ENCODE data around the gene HOXD10. TPM values are rescaled to one million over a fixed set of nuclear protein-coding genes. Genes with fewer than 3 reads are reported as not detected.

HOXD10 gene
- total RNA-seq, 1 donor from 2014 or later: not detected

- H3K36me3 Mint-ChIP-seq (ENCODE audit: low read depth): no peaks in the 10 kb centered on the region
- H3K9me3 Mint-ChIP-seq: peaks cover 8% of the 10 kb centered on the region
- intact Hi-C loops (cut with micrococcal nuclease): no loop called here
- H3K4me3 Mint-ChIP-seq: no peak overlapping the region
- DNase-seq: no peak
- peak overlapping the region; percentile 73 for H3K27ac Mint-ChIP-seq
- peaks cover 82% of the 10 kb centered on the region for H3K27me3 Mint-ChIP-seq
- peaks cover 3% of the 10 kb centered on the region for H3K4me1 Mint-ChIP-seq
Measured at GRCh38 chr2:176112375-176113302, 3.9 kb upstream of the HOXD10 start.

- Mint-ChIP-seq H3K4me1 (peaks cover 7% of the 10 kb centered on the region), H3K9me3 (peaks cover 10% of the 10 kb centered on the region), H3K4me3 (no peak overlapping the region), H3K27me3 (peaks cover 86% of the 10 kb centered on the region), H3K27ac (no peak overlapping the region), H3K36me3 (ENCODE audit: low read depth) (peaks cover 3% of the 10 kb centered on the region)
- no peak for DNase-seq
- intact Hi-C loops (cut with micrococcal nuclease): no loop called here
Measured at GRCh38 chr2:176114120-176114929, 2.3 kb upstream of the HOXD10 start.

GRCh38 chr2:176114930-176115625 lies 1.5 kb upstream of the HOXD10 start:
- peaks cover 3% of the 10 kb centered on the region for H3K36me3 Mint-ChIP-seq (ENCODE audit: low read depth)
- no peak overlapping the region for H3K27ac Mint-ChIP-seq
- H3K9me3 Mint-ChIP-seq: peaks cover 7% of the 10 kb centered on the region
- peaks cover 86% of the 10 kb centered on the region for H3K27me3 Mint-ChIP-seq
- no peak overlapping the region for H3K4me3 Mint-ChIP-seq
- DNase-seq: no peak
- intact Hi-C loops (cut with micrococcal nuclease): no loop called here
- peaks cover 7% of the 10 kb centered on the region for H3K4me1 Mint-ChIP-seq

GRCh38 chr2:176117162-176117822 lies 714 bp downstream of the HOXD10 start:
- no peak overlapping the region for H3K4me3 Mint-ChIP-seq

DNA sequence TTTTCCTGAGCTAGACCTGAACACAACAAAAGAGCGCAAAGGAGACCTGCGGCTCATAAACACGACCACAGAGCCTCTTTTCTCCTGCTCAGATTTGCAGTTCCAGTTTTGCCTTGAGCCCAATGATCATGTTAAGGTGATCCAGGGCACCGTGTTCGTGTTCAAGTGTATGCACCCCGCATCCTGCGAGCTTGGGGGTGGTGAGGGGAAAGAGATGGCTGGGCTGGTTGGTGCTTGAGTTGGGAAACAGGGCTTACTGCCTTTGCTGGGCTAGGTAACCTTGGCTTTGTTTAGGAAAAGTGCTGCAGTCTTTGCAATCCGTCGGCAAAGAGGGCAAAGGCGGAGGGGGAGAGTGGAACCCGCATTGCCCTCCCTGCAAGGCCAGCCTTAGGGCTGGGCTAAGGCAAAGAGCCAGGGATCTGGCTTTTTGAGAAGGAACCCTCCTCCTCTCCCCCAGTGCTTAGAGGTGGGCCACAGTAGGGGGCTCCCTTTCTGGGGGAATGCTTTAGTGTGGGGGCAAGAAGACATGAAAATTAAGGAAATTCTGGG lies 1.3 kb downstream of the HOXD10 start:
- intact Hi-C loops (cut with micrococcal nuclease): no loop called here
- Mint-ChIP-seq H3K4me1 (peaks cover 4% of the 10 kb centered on the region), H3K4me3 (no peak overlapping the region), H3K27ac (no peak overlapping the region), H3K9me3 (peaks cover 7% of the 10 kb centered on the region), H3K27me3 (peaks cover 75% of the 10 kb centered on the region), H3K36me3 (ENCODE audit: low read depth) (peaks cover 3% of the 10 kb centered on the region)
- DNase-seq: no peak

More at GRCh38 chr2:176117162-176117822, 714 bp downstream of the HOXD10 start:
- no peak overlapping the region for H3K27ac Mint-ChIP-seq
- peaks cover 80% of the 10 kb centered on the region for H3K27me3 Mint-ChIP-seq
- DNase-seq: no peak
- intact Hi-C loops (cut with micrococcal nuclease): no loop called here
- peaks cover 4% of the 10 kb centered on the region for H3K4me1 Mint-ChIP-seq
- H3K36me3 Mint-ChIP-seq (ENCODE audit: low read depth): peaks cover 3% of the 10 kb centered on the region
- H3K9me3 Mint-ChIP-seq: peaks cover 7% of the 10 kb centered on the region

DNA sequence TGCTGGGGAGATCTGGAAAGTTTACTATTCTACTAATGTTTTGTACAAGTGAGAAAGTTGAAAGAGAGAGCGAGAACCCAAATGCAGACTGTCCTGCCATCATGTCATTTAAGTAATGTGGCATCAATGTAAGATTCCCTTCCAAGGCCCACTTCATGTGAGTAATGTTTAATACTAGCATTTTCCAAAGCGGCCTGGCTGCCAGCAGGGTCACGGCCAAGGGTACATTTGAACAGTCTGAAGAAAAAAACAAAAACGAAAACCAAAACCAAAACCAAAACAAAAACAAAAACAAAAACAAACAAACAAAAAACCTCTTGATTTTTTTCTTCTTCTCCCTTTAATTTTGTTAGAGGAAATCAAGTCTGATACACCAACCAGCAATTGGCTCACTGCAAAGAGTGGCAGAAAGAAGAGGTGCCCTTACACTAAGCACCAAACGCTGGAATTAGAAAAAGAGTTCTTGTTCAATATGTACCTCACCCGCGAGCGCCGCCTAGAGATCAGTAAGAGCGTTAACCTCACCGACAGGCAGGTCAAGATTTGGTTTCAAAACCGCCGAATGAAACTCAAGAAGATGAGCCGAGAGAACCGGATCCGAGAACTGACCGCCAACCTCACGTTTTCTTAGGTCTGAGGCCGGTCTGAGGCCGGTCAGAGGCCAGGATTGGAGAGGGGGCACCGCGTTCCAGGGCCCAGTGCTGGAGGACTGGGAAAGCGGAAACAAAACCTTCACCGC lies 2.2 kb downstream of the HOXD10 start:
- no peak overlapping the region for H3K27ac Mint-ChIP-seq
- peaks cover 4% of the 10 kb centered on the region for H3K36me3 Mint-ChIP-seq (ENCODE audit: low read depth)
- intact Hi-C loops (cut with micrococcal nuclease): no loop called here
- peaks cover 7% of the 10 kb centered on the region for H3K9me3 Mint-ChIP-seq
- H3K27me3 Mint-ChIP-seq: peaks cover 70% of the 10 kb centered on the region
- peaks cover 5% of the 10 kb centered on the region for H3K4me1 Mint-ChIP-seq
- peak; percentile 72 for DNase-seq
- H3K4me3 Mint-ChIP-seq: peak overlapping the region; percentile 28

- intact Hi-C loops (cut with micrococcal nuclease): no loop called here
- DNase-seq: no peak
- peaks cover 6% of the 10 kb centered on the region for H3K36me3 Mint-ChIP-seq (ENCODE audit: low read depth)
- peaks cover 77% of the 10 kb centered on the region for H3K27me3 Mint-ChIP-seq
- peak overlapping the region; percentile 5 for H3K27ac Mint-ChIP-seq
- H3K4me3 Mint-ChIP-seq: no peak overlapping the region
- peaks cover 7% of the 10 kb centered on the region for H3K9me3 Mint-ChIP-seq
- peaks cover 6% of the 10 kb centered on the region for H3K4me1 Mint-ChIP-seq
Measured at GRCh38 chr2:176120364-176121189, 4.0 kb downstream of the HOXD10 start.

GRCh38 chr2:176121190-176122051 lies 4.8 kb downstream of the HOXD10 start:
- Mint-ChIP-seq H3K4me1 (peaks cover 6% of the 10 kb centered on the region), H3K27me3 (peaks cover 77% of the 10 kb centered on the region), H3K36me3 (ENCODE audit: low read depth) (peaks cover 6% of the 10 kb centered on the region), H3K27ac (peak overlapping the region; percentile 53), H3K9me3 (peaks cover 7% of the 10 kb centered on the region), H3K4me3 (no peak overlapping the region)
- no peak for DNase-seq
- intact Hi-C loops (cut with micrococcal nuclease): loop anchor here (2.0 kb wide), 1 partner anchor 43 kb away; no protein-coding TSS in a partner anchor

DNA sequence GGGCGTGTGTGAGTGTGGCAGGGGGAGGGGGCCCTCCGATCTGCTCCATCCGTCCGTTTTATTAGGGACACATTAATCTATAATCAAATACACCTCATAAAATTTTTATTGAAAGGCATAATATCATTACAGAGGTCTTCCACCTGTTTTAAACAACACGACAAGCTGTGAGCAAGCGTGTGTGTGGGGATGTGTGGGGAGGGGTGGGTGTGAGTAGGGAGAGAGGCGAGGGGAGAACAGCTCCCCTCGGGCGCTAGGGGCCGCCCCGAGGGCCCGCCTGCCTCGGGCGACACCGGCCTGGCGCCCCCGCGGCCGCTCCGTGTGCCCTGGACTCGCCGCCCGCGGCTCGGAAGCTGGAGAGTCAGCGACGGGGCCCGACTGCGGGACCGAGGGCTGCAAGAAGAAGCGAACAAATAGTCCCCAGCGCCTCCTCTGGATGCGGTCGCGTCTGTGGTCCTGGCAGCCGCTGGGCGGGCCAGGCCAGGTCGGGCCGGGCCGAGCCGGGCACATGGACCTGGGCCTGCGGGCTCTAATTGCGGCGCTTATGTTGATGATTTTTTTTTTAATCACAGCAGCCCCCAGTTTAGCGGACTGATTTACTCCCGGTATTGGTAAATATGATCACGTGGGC lies 5.6 kb downstream of the HOXD10 start:
- peaks cover 6% of the 10 kb centered on the region for H3K4me1 Mint-ChIP-seq
- H3K27ac Mint-ChIP-seq: peak overlapping the region; percentile 60
- no peak for DNase-seq
- H3K36me3 Mint-ChIP-seq (ENCODE audit: low read depth): peaks cover 6% of the 10 kb centered on the region
- H3K4me3 Mint-ChIP-seq: no peak overlapping the region
- H3K9me3 Mint-ChIP-seq: peaks cover 4% of the 10 kb centered on the region
- intact Hi-C loops (cut with micrococcal nuclease): loop anchor here (2.0 kb wide), 1 partner anchor 43 kb away; no protein-coding TSS in a partner anchor
- H3K27me3 Mint-ChIP-seq: peaks cover 76% of the 10 kb centered on the region

GRCh38 chr2:176122683-176123410 lies 6.3 kb downstream of the HOXD10 start, which contains the start of gene HOXD9:
Gene HOXD9 (plus strand): TSS chr2:176122719. CDS start chr2:176122769, 50 bp downstream.
- peaks cover 6% of the 10 kb centered on the region for H3K4me1 Mint-ChIP-seq
- no peak within 1 kb of the TSS for H3K4me3 Mint-ChIP-seq
- peak within 1 kb of the TSS; percentile 82 for H3K27ac Mint-ChIP-seq
- intact Hi-C loops (cut with micrococcal nuclease): loop anchor here (2.0 kb wide), 1 partner anchor 44 kb away; no protein-coding TSS in a partner anchor
- no peak for DNase-seq
- peaks cover 4% of the 10 kb centered on the region for H3K9me3 Mint-ChIP-seq
- peaks cover 79% of the 10 kb centered on the region for H3K27me3 Mint-ChIP-seq
- H3K36me3 Mint-ChIP-seq (ENCODE audit: low read depth): peaks cover 6% of the 10 kb centered on the region
